Activated naive CD8-positive, alpha-beta T cell (primary cell): ENCODE results near the gene FNDC1.

Experiments
- H3K27ac Mint-ChIP-seq: one replicate; pipeline ENCODE4 v1.8.0; 2021; ENCODE audit warnings: mixed read lengths
- H3K27me3 Mint-ChIP-seq: one replicate; pipeline ENCODE4 v1.8.0; 2021; ENCODE audit warnings: mixed read lengths
- H3K36me3 Mint-ChIP-seq: one replicate; pipeline ENCODE4 v1.8.0; 2021; ENCODE audit warnings: mixed read lengths
- H3K4me1 Mint-ChIP-seq: one replicate; pipeline ENCODE4 v1.8.0; 2021; ENCODE audit warnings: low read depth, mixed read lengths
- H3K4me3 Mint-ChIP-seq: one replicate; pipeline ENCODE4 v1.8.0; 2021; ENCODE audit warnings: mild to moderate bottlenecking, mixed read lengths
- H3K9me3 Mint-ChIP-seq: one replicate; pipeline ENCODE4 v1.8.0; 2021; ENCODE audit warnings: low read depth, mixed read lengths

The FNDC1 gene

DNA sequence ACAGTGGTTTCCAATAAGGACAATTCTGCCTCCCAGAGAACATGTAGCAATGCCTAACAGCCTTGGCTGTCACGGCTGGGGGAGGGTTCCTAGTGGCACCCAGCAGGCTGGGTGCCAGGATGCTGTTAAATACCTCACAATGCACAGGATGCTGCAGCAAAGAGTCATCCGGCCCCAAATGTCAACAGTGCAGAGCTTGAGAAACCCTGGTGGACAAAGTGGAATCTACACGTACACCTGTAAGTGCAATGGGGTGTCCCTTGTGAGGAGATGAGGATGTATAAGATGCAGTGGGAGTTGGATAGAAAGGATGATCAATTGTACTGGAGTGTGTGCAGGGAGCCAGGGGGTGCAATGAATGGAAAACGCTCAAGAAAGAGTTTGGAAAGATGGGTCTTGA, 142.4 kb downstream of the FNDC1 start:
- Mint-ChIP-seq H3K27ac (no peak overlapping the region), H3K27me3 (peaks cover 5% of the 10 kb centered on the region), H3K4me1 (no peaks in the 10 kb centered on the region), H3K4me3 (no peak overlapping the region), H3K36me3 (no peaks in the 10 kb centered on the region), H3K9me3 (no peaks in the 10 kb centered on the region)

- Mint-ChIP-seq H3K4me1 (no peaks in the 10 kb centered on the region), H3K27ac (no peak overlapping the region), H3K36me3 (no peaks in the 10 kb centered on the region), H3K4me3 (no peak overlapping the region), H3K27me3 (peaks cover 5% of the 10 kb centered on the region), H3K9me3 (no peaks in the 10 kb centered on the region)
Observed at GRCh38 chr6:159312206-159312605, 143.0 kb downstream of the FNDC1 start.

GRCh38 chr6:159313018-159313417, 143.8 kb downstream of the FNDC1 start:
- peaks cover 5% of the 10 kb centered on the region for H3K27me3 Mint-ChIP-seq
- H3K4me1 Mint-ChIP-seq, result no peaks in the 10 kb centered on the region
- no peak overlapping the region for H3K27ac Mint-ChIP-seq
- H3K36me3 Mint-ChIP-seq, result no peaks in the 10 kb centered on the region
- no peak overlapping the region for H3K4me3 Mint-ChIP-seq
- H3K9me3 Mint-ChIP-seq, result no peaks in the 10 kb centered on the region

GRCh38 chr6:159315562-159315961, 146.4 kb downstream of the FNDC1 start:
- H3K27me3 Mint-ChIP-seq, result peaks cover 7% of the 10 kb centered on the region
- no peak overlapping the region for H3K4me3 Mint-ChIP-seq
- no peaks in the 10 kb centered on the region for H3K9me3 Mint-ChIP-seq
- H3K4me1 Mint-ChIP-seq, result no peaks in the 10 kb centered on the region
- no peaks in the 10 kb centered on the region for H3K36me3 Mint-ChIP-seq
- H3K27ac Mint-ChIP-seq, result no peak overlapping the region

DNA sequence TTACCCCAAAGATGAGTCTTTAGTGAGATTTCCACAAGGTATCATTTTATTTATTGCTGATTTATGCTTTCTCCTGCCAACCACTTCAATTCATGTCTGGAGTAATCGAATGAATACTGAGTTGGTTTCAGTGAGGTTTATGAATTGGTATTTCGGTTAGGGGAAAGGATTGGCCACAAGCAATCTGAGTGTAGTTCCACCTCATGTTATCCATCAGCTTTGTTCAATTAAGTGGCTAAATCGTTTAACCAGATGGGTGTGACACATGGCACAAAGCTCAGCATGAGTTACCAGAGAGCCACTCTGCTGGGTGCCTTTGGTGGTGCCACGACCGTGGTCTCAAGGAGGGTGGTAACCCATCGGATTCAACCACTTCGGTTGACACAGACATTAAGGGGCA, 148.2 kb downstream of the FNDC1 start:
- Mint-ChIP-seq H3K27ac (no peak overlapping the region), H3K9me3 (no peaks in the 10 kb centered on the region), H3K4me3 (no peak overlapping the region), H3K4me1 (no peaks in the 10 kb centered on the region), H3K27me3 (peaks cover 7% of the 10 kb centered on the region), H3K36me3 (no peaks in the 10 kb centered on the region)

DNA sequence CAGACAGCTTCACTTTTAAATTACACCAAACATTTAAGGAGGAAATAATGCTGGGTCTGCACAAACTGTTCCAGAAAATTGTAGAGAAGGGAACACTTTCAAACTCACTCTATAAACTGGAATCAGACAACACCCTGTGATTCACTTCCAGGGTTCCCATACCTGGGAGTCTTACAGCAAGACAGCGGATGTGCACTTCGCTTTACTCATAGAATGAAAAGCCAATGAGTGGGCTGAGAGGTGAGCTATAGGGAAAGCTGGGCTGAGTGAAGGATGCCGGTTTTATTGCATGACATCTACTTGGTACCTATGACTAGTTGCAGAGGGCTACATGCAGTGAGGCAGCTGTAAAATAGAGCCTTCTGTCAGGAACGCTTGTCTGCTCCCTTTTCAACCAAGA, 152.1 kb downstream of the FNDC1 start:
- H3K4me1 Mint-ChIP-seq, result no peaks in the 10 kb centered on the region
- H3K4me3 Mint-ChIP-seq, result no peak overlapping the region

More for the DNA sequence above, 152.1 kb downstream of the FNDC1 start:
- H3K27me3 Mint-ChIP-seq, result peaks cover 2% of the 10 kb centered on the region
- H3K9me3 Mint-ChIP-seq, result no peaks in the 10 kb centered on the region
- H3K36me3 Mint-ChIP-seq, result no peaks in the 10 kb centered on the region
- H3K27ac Mint-ChIP-seq, result no peak overlapping the region
